H9 (cell line): Measurements from ENCODE around the gene AFF2. TPM values are rescaled to one million over a fixed set of nuclear protein-coding genes. Genes with fewer than 3 reads are reported as not detected.
"Not testable (repeated sequence)": the region's sequence is repeated elsewhere in the genome, so short reads cannot be mapped to it uniquely, and the experiment has no call there.

Source experiments
- DNase-seq: peaks from one replicate; pipeline ENCODE4 v3.0.0-alpha.2; 2017
- H2AFZ ChIP-seq: one replicate; pipeline ENCODE4 v1.6.1; 2013; ENCODE audit warnings: mild to moderate bottlenecking, low read length, control low read depth, moderate library complexity
- H2AK5ac ChIP-seq: 2 replicates; pipeline ENCODE4 v1.6.1; 2013; ENCODE audit warnings: low read length, control low read depth, mixed read lengths; ENCODE audit not compliant: insufficient read length
- H2BK120ac ChIP-seq: one replicate; pipeline ENCODE4 v1.6.1; 2013; ENCODE audit warnings: low read depth, mild to moderate bottlenecking, low read length, control low read depth, inconsistent platforms; ENCODE audit not compliant: poor library complexity, severe bottlenecking
- H2BK12ac ChIP-seq: 2 replicates; pipeline ENCODE4 v1.6.1; 2013; ENCODE audit warnings: low read length, control low read depth, mixed read lengths, low read depth; ENCODE audit not compliant: insufficient read length
- H2BK15ac ChIP-seq: 2 replicates; pipeline ENCODE4 v1.6.1; 2013; ENCODE audit warnings: low read depth, low read length, control low read depth
- H2BK20ac ChIP-seq: one replicate; pipeline ENCODE4 v1.6.1; 2013; ENCODE audit warnings: low read depth, mild to moderate bottlenecking, low read length, control low read depth, inconsistent platforms; ENCODE audit not compliant: poor library complexity, severe bottlenecking
- H2BK5ac ChIP-seq: 2 replicates; pipeline ENCODE4 v1.6.1; 2013; ENCODE audit warnings: low read length, control low read depth, mixed read lengths; ENCODE audit not compliant: insufficient read length
- H3K14ac ChIP-seq: 2 replicates; pipeline ENCODE4 v1.6.1; 2013; ENCODE audit warnings: low read length, control low read depth; ENCODE audit not compliant: insufficient read depth
- H3K18ac ChIP-seq: 2 replicates; pipeline ENCODE4 v1.6.1; 2013; ENCODE audit warnings: low read depth, mild to moderate bottlenecking, mixed read lengths, low read length, control low read depth; ENCODE audit not compliant: insufficient read length
- H3K23ac ChIP-seq: 2 replicates; pipeline ENCODE4 v1.6.1; 2013; ENCODE audit warnings: low read length, control low read depth, mixed read lengths, low read depth; ENCODE audit not compliant: insufficient read length
- H3K23me2 ChIP-seq: 2 replicates; pipeline ENCODE4 v1.6.1; 2013; ENCODE audit warnings: low read depth, mild to moderate bottlenecking, mixed read lengths, low read length, control low read depth; ENCODE audit not compliant: insufficient read length, poor library complexity, severe bottlenecking
- H3K27ac ChIP-seq: 2 replicates; pipeline ENCODE4 v1.5.1; 2013; ENCODE audit warnings: low read length, control low read depth, mixed read lengths, low read depth; ENCODE audit not compliant: insufficient read length
- H3K27me3 ChIP-seq: 2 replicates; pipeline ENCODE4 v1.6.1; 2013; ENCODE audit warnings: low read length, control low read depth, inconsistent platforms; ENCODE audit not compliant: insufficient read depth
- H3K4ac ChIP-seq: 2 replicates; pipeline ENCODE4 v1.6.1; 2013; ENCODE audit warnings: low read depth, mild to moderate bottlenecking, control low read depth, inconsistent platforms, low read length, moderate library complexity
- H3K4me1 ChIP-seq: 2 replicates; pipeline ENCODE4 v1.6.1; 2013; ENCODE audit warnings: low read length, control low read depth, inconsistent platforms; ENCODE audit not compliant: insufficient read depth
- H3K4me2 ChIP-seq: 2 replicates; pipeline ENCODE4 v1.6.1; 2013; ENCODE audit warnings: low read length, control low read depth, mixed read lengths; ENCODE audit not compliant: insufficient read length, insufficient read depth
- H3K56ac ChIP-seq: 2 replicates; pipeline ENCODE4 v1.6.1; 2013; ENCODE audit warnings: low read depth, mild to moderate bottlenecking, mixed read lengths, low read length, control low read depth; ENCODE audit not compliant: insufficient read length
- H3K79me1 ChIP-seq: 2 replicates; pipeline ENCODE4 v1.6.1; 2013; ENCODE audit warnings: low read depth, mild to moderate bottlenecking, moderate library complexity, low read length, control low read depth, inconsistent platforms; ENCODE audit not compliant: insufficient read depth, poor library complexity, severe bottlenecking
- H3K79me2 ChIP-seq: 2 replicates; pipeline ENCODE4 v1.6.1; 2013; ENCODE audit warnings: low read length, control low read depth, inconsistent platforms; ENCODE audit not compliant: insufficient read depth
- H3K9ac ChIP-seq: 2 replicates; pipeline ENCODE4 v1.6.1; 2013; ENCODE audit warnings: low read length, control low read depth, mixed read lengths; ENCODE audit not compliant: insufficient read length; ENCODE audit errors: extremely low read depth
- H3K9me3 ChIP-seq: one replicate; pipeline ENCODE4 v1.6.1; 2013; ENCODE audit warnings: low read depth, low read length, inconsistent platforms; ENCODE audit not compliant: control insufficient read depth
- H3T11ph ChIP-seq: one replicate; pipeline ENCODE4 v1.6.1; 2013; ENCODE audit warnings: mild to moderate bottlenecking, low read length, control low read depth, inconsistent platforms
- H4K20me1 ChIP-seq: one replicate; pipeline ENCODE4 v1.6.1; 2013; ENCODE audit not compliant: control insufficient read depth, insufficient read length, insufficient read depth
- H4K5ac ChIP-seq: 2 replicates; pipeline ENCODE4 v1.6.1; 2013; ENCODE audit warnings: low read depth, mild to moderate bottlenecking, mixed read lengths, low read length, control low read depth; ENCODE audit not compliant: insufficient read length
- H4K8ac ChIP-seq: replicated peaks from 2 replicates; pipeline ENCODE4 v1.6.1; 2013; ENCODE audit warnings: low read length, control low read depth, mixed read lengths, low read depth; ENCODE audit not compliant: insufficient read length
- H4K91ac ChIP-seq: 2 replicates; pipeline ENCODE4 v1.6.1; 2013; ENCODE audit warnings: low read depth, mild to moderate bottlenecking, moderate library complexity, mixed read lengths, low read length, control low read depth; ENCODE audit not compliant: insufficient read length
- H3K27ac Mint-ChIP-seq, 3 experiments: 2 replicates in 2 of 3; 3 replicates in 1 of 3; pipeline ENCODE4 v1.8.0; 2020 to 2021; ENCODE audit warnings: mixed read lengths in 3 of 3, mild to moderate bottlenecking in 1 of 3, moderate library complexity in 1 of 3
- H3K27me3 Mint-ChIP-seq: 2 replicates; pipeline ENCODE4 v1.8.0; 2021; ENCODE audit warnings: low read depth, mild to moderate bottlenecking, moderate library complexity, mixed read lengths
- H3K36me3 Mint-ChIP-seq, 3 experiments: 2 replicates in 2 of 3; 3 replicates in 1 of 3; pipeline ENCODE4 v1.8.0; 2020 to 2021; ENCODE audit warnings: low read depth in 3 of 3, mixed read lengths in 3 of 3; ENCODE audit not compliant: insufficient read depth in 1 of 3
- H3K4me1 Mint-ChIP-seq, 2 experiments: 2 replicates each; pipeline ENCODE4 v1.8.0; 2020; ENCODE audit warnings: mixed read lengths in 2 of 2
- H3K4me3 Mint-ChIP-seq, 2 experiments: 2 replicates in 1 of 2; 3 replicates in 1 of 2; pipeline ENCODE4 v1.8.0; 2020 to 2021; ENCODE audit warnings: mild to moderate bottlenecking in 2 of 2, mixed read lengths in 2 of 2, moderate library complexity in 1 of 2
- H3K9me3 Mint-ChIP-seq, 2 experiments: 2 replicates in 1 of 2; 3 replicates in 1 of 2; pipeline ENCODE4 v1.8.0; 2020; ENCODE audit warnings: mild to moderate bottlenecking in 2 of 2, mixed read lengths in 2 of 2, moderate library complexity in 1 of 2
- WGBS: extraction: QIAGEN DNeasy Blood & Tissue Kit; methylation state at CpG from one replicate; pipeline ENCODE4 v1.1.7; 2013; ENCODE audit warnings: missing lambda C conversion rate, low lambda C conversion rate, mixed read lengths; ENCODE audit not compliant: insufficient read length; ENCODE audit errors: extremely low coverage; 5-methylcytosine and 5-hydroxymethylcytosine counted together
- total RNA-seq: library from RNA; stranded (reverse); gene quantifications from 2 replicates; pipeline ENCODE4 v1.2.1, GENCODE V29; 2021
- TF ChIP-seq, protein P1 (sequence below): fragments of 200-600 bp; sonication (generic); conservative IDR thresholded peaks from 3 replicates; pipeline ENCODE4 v1.8.0; 2021; ENCODE audit warnings: antibody characterized with exemption, mild to moderate bottlenecking

The AFF2 gene
- total RNA-seq, 1 experiment from 2014 or later = 14.6 TPM

DNA sequence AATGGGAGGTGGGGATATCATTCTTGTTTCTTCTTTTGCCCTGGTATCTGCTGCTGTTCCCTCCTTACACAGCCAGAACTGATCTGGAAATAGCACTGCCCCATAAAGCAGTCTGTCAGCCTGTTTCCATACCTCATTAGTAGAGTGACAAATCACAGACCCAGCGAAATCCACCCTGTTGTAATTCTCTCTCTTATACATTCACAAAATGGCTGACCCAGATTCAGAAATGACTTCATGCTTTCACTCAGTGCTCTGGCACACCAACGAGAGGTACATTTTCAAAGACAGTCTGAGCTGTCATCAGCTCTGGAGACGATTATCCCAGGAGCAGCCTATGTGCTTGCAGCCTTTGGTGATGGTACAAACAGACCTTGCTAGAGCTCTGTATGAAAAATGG, 164.6 kb downstream of the AFF2 start:
- no CpG with 5 or more reads among the region's 3 CpGs for WGBS

DNA sequence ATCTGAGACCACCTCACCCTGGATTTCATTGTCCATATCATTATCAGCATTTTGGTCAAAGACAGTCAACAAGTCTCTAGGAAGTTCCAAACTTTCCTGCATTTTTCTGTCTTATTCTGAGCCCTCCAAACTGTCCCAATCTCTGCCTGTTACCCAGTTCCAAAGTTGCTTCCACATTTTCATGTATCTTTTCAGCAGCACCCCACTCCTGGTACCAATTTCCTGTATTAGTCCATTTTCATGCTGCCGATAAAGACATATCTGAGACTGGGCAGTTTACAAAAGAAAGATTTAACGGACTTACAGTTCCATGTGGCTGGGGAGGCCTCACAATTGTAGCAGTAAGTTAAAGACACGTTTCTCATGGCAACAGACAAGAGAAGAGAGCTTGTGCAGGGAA, 168.8 kb downstream of the AFF2 start:
- H2AK5ac ChIP-seq, H3K27me3 Mint-ChIP-seq, H3K79me2 ChIP-seq, H3K4me3 Mint-ChIP-seq, H4K91ac ChIP-seq, H2BK20ac ChIP-seq, H3K27ac ChIP-seq, H3K23me2 ChIP-seq, H3K23ac ChIP-seq, H2AFZ ChIP-seq, H3K4me2 ChIP-seq, H3K14ac ChIP-seq, H3K4ac ChIP-seq, H2BK12ac ChIP-seq, H2BK5ac ChIP-seq, H3K9ac ChIP-seq, H4K5ac ChIP-seq, H4K20me1 ChIP-seq, DNase-seq, H3K4me1 ChIP-seq, H3K79me1 ChIP-seq, H3K56ac ChIP-seq, H2BK120ac ChIP-seq, H3K27me3 ChIP-seq, H4K8ac ChIP-seq, H2BK15ac ChIP-seq, H3T11ph ChIP-seq, H3K18ac ChIP-seq, H3K27ac Mint-ChIP-seq, H3K4me1 Mint-ChIP-seq: not testable (repeated sequence)
- peaks cover 52% of the 10 kb centered on the region for H3K9me3 ChIP-seq
- Mint-ChIP-seq H3K36me3 (peaks cover 31 to 39% (median 37%) of the 10 kb centered on the region in 3 experiments), H3K9me3 (peaks cover 69 to 81% of the 10 kb centered on the region in 2 experiments)
- WGBS = no CpG with 5 or more reads among the region's 3 CpGs

More for the DNA sequence above, 164.6 kb downstream of the AFF2 start:
- no peaks in the 10 kb centered on the region for H3K4me1 Mint-ChIP-seq
- H3T11ph ChIP-seq = no peak overlapping the region
- H3K4ac ChIP-seq = no peak overlapping the region
- H2BK12ac ChIP-seq = no peak overlapping the region
- no peak overlapping the region for H3K56ac ChIP-seq
- no peaks in the 10 kb centered on the region for H3K79me1 ChIP-seq
- no peak overlapping the region for H4K8ac ChIP-seq
- H2BK5ac ChIP-seq = no peak overlapping the region
- no peak overlapping the region for H2AFZ ChIP-seq
- H3K27me3 ChIP-seq = no peaks in the 10 kb centered on the region
- H4K5ac ChIP-seq = no peak overlapping the region
- peaks cover 39% of the 10 kb centered on the region for H3K9me3 ChIP-seq
- no peak overlapping the region for H2BK120ac ChIP-seq
- no peaks in the 10 kb centered on the region for H3K79me2 ChIP-seq
- H3K36me3 Mint-ChIP-seq = peaks cover 23 to 39% (median 31%) of the 10 kb centered on the region in 3 experiments
- H3K27ac ChIP-seq = no peak overlapping the region
- no peak overlapping the region for H3K14ac ChIP-seq
- TF ChIP-seq, protein P1, sequence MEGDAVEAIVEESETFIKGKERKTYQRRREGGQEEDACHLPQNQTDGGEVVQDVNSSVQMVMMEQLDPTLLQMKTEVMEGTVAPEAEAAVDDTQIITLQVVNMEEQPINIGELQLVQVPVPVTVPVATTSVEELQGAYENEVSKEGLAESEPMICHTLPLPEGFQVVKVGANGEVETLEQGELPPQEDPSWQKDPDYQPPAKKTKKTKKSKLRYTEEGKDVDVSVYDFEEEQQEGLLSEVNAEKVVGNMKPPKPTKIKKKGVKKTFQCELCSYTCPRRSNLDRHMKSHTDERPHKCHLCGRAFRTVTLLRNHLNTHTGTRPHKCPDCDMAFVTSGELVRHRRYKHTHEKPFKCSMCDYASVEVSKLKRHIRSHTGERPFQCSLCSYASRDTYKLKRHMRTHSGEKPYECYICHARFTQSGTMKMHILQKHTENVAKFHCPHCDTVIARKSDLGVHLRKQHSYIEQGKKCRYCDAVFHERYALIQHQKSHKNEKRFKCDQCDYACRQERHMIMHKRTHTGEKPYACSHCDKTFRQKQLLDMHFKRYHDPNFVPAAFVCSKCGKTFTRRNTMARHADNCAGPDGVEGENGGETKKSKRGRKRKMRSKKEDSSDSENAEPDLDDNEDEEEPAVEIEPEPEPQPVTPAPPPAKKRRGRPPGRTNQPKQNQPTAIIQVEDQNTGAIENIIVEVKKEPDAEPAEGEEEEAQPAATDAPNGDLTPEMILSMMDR = no peak
- H3K23me2 ChIP-seq = no peaks in the 10 kb centered on the region
- no peak overlapping the region for H3K23ac ChIP-seq
- H3K9me3 Mint-ChIP-seq = peaks cover 71 to 81% of the 10 kb centered on the region in 2 experiments
- no peak overlapping the region for H3K4me3 Mint-ChIP-seq
- H3K27ac Mint-ChIP-seq = no peak overlapping the region
- H4K20me1 ChIP-seq = no peaks in the 10 kb centered on the region
- H3K4me1 ChIP-seq = no peaks in the 10 kb centered on the region
- H2BK15ac ChIP-seq = no peak overlapping the region
- H3K9ac ChIP-seq = no peak overlapping the region
- H3K4me2 ChIP-seq = no peak overlapping the region
- DNase-seq = no peak
- peaks cover 2% of the 10 kb centered on the region; the same call in 1 of the 2 replicates for H3K27me3 Mint-ChIP-seq
- no peak overlapping the region for H2BK20ac ChIP-seq
- no peak overlapping the region for H4K91ac ChIP-seq
- no peak overlapping the region for H3K18ac ChIP-seq
- no peak overlapping the region for H2AK5ac ChIP-seq
